NCI-H1436 (cell line): ENCODE measurements around the gene PDXK.

Experiments used
- DNase-seq: peaks from one replicate; lab custom pipeline; 2025; lab: John Stamatoyannopoulos, UW

Gene PDXK

GRCh38 chr21:43783098-43783700, 64.3 kb downstream of the PDXK start:
- DNase-seq: no peak

GRCh38 chr21:43785134-43785533, 66.2 kb downstream of the PDXK start:
- no peak for DNase-seq

GRCh38 chr21:43786300-43786806, 67.4 kb downstream of the PDXK start:
- DNase-seq: no peak

GRCh38 chr21:43786807-43787440, 68.0 kb downstream of the PDXK start:
- DNase-seq: no peak

GRCh38 chr21:43789276-43790009, 70.5 kb downstream of the PDXK start, which contains the start of gene RRP1:
TSS of gene RRP1 (plus strand) at chr21:43789577. CDS start at chr21:43789630, 53 bp downstream.
- peak; percentile 85 for DNase-seq

- no peak for DNase-seq
These were observed 71.1 kb downstream of the PDXK start for GRCh38 chr21:43790010-43790524.

GRCh38 chr21:43792406-43792805, 73.5 kb downstream of the PDXK start:
- no peak for DNase-seq

- DNase-seq: no peak
These were observed 74.3 kb downstream of the PDXK start for GRCh38 chr21:43793243-43793642.

- DNase-seq: no peak
These were observed 75.4 kb downstream of the PDXK start for GRCh38 chr21:43794311-43794710.

- DNase-seq: no peak
These were observed 75.9 kb downstream of the PDXK start for GRCh38 chr21:43794857-43795256.

GRCh38 chr21:43797415-43797814, 78.5 kb downstream of the PDXK start:
- DNase-seq: no peak

GRCh38 chr21:43797925-43798715, 79.2 kb downstream of the PDXK start:
- no peak for DNase-seq

- DNase-seq: no peak
These were observed 80.4 kb downstream of the PDXK start for GRCh38 chr21:43799301-43799840.

- no peak for DNase-seq
These were observed 81.2 kb downstream of the PDXK start for GRCh38 chr21:43800124-43800523.

GRCh38 chr21:43800566-43800965, 81.6 kb downstream of the PDXK start:
- no peak for DNase-seq

- DNase-seq: no peak
These were observed 82.3 kb downstream of the PDXK start for GRCh38 chr21:43801006-43801783.

GRCh38 chr21:43802713-43803313, 83.9 kb downstream of the PDXK start:
- no peak for DNase-seq

- no peak for DNase-seq
These were observed 84.8 kb downstream of the PDXK start for GRCh38 chr21:43803558-43804300.

GRCh38 chr21:43805275-43805800, 86.4 kb downstream of the PDXK start:
- no peak for DNase-seq
